HG03066 (cell line): ENCODE measurements around the gene HIVEP1.

Experiments
- ATAC-seq: cut with Tn5 transposase; IDR thresholded peaks from one replicate; pipeline ENCODE4 v1.9.1; 2021; ENCODE audit warnings: low read depth; ENCODE audit not compliant: unreplicated experiment

The HIVEP1 gene

GRCh38 chr6:11992086-11992485 lies 20.0 kb upstream of the HIVEP1 start:
- ATAC-seq: no peak

GRCh38 chr6:11994875-11995461 lies 17.1 kb upstream of the HIVEP1 start:
- no peak for ATAC-seq

- ATAC-seq: no peak
Measured at GRCh38 chr6:11996751-11997150, 15.4 kb upstream of the HIVEP1 start.

GRCh38 chr6:11999246-11999645 lies 12.9 kb upstream of the HIVEP1 start:
- no peak for ATAC-seq

GRCh38 chr6:12000174-12000573 lies 11.9 kb upstream of the HIVEP1 start:
- no peak for ATAC-seq

- no peak for ATAC-seq
Measured at GRCh38 chr6:12001004-12001705, 11.0 kb upstream of the HIVEP1 start.

- no peak for ATAC-seq
Measured at GRCh38 chr6:12001706-12002435, 10.2 kb upstream of the HIVEP1 start.

- ATAC-seq: no peak
Measured at GRCh38 chr6:12007473-12007872, 4.6 kb upstream of the HIVEP1 start.

- no peak for ATAC-seq
Measured at GRCh38 chr6:12007887-12008286, 4.2 kb upstream of the HIVEP1 start.

GRCh38 chr6:12008366-12009179 lies 3.5 kb upstream of the HIVEP1 start:
- ATAC-seq: peak; percentile 33

GRCh38 chr6:12009180-12009685 lies 2.9 kb upstream of the HIVEP1 start:
- no peak for ATAC-seq

- no peak for ATAC-seq
Measured at GRCh38 chr6:12009876-12010634, 2.1 kb upstream of the HIVEP1 start.

GRCh38 chr6:12010635-12011275 lies 1.4 kb upstream of the HIVEP1 start:
- ATAC-seq: peak; percentile 35

GRCh38 chr6:12011276-12012037 lies 655 bp upstream of the HIVEP1 start:
- peak; percentile 49 for ATAC-seq

- ATAC-seq: no peak
Measured at GRCh38 chr6:12012558-12013306, 620 bp downstream of the HIVEP1 start.

- ATAC-seq: no peak
Measured at GRCh38 chr6:12013307-12013719, 1.2 kb downstream of the HIVEP1 start.

GRCh38 chr6:12014027-12014872 lies 2.1 kb downstream of the HIVEP1 start:
- ATAC-seq: no peak
